Loucy (cell line): ENCODE results near the gene NLRC4.
"Not testable (repeated sequence)": the region's sequence is repeated elsewhere in the genome, so short reads cannot be mapped to it uniquely, and the experiment has no call there.

Experiments
- H2AFZ ChIP-seq: fragments of 200-600 bp; sonication (generic); 2 replicates; pipeline ENCODE4 v1.6.0; 2016; ENCODE audit warnings: antibody characterized with exemption, mild to moderate bottlenecking, low read length, moderate library complexity
- H3F3A ChIP-seq: fragments of 200-600 bp; 2 replicates; pipeline ENCODE4 v1.6.0; 2016; ENCODE audit warnings: antibody characterized with exemption, low read depth, mild to moderate bottlenecking
- H3K27me3 ChIP-seq: fragments of 200-600 bp; sonication (generic); 2 replicates; pipeline ENCODE4 v1.6.1; 2014; ENCODE audit warnings: low read length, mild to moderate bottlenecking; ENCODE audit not compliant: insufficient read depth, poor library complexity, severe bottlenecking
- H3K36me3 ChIP-seq: fragments of 200-600 bp; sonication (generic); 2 replicates; pipeline ENCODE4 v1.6.1; 2016; ENCODE audit warnings: low read length; ENCODE audit not compliant: insufficient read depth
- H3K4me1 ChIP-seq: fragments of 200-600 bp; sonication (generic); 2 replicates; pipeline ENCODE4 v1.5.1; 2014; ENCODE audit warnings: low read length, mild to moderate bottlenecking; ENCODE audit not compliant: insufficient read depth, poor library complexity, severe bottlenecking
- H3K4me2 ChIP-seq: fragments of 200-600 bp; sonication (generic); 2 replicates; pipeline ENCODE4 v1.6.0; 2014; ENCODE audit warnings: antibody characterized with exemption, low read length, low read depth, mild to moderate bottlenecking; ENCODE audit not compliant: poor library complexity, severe bottlenecking
- H3K4me3 ChIP-seq: fragments of 200-600 bp; sonication (generic); 2 replicates; pipeline ENCODE4 v1.5.1; 2014; ENCODE audit warnings: low read length, mild to moderate bottlenecking, mixed read lengths; ENCODE audit not compliant: poor library complexity, severe bottlenecking
- H3K79me2 ChIP-seq: fragments of 200-600 bp; sonication (generic); 2 replicates; pipeline ENCODE4 v1.6.1; 2014; ENCODE audit warnings: low read length; ENCODE audit not compliant: insufficient read depth
- H3K9ac ChIP-seq: fragments of 200-600 bp; sonication (generic); 2 replicates; pipeline ENCODE4 v1.6.0; 2014; ENCODE audit warnings: mild to moderate bottlenecking, low read depth, low read length, moderate library complexity; ENCODE audit not compliant: poor library complexity, severe bottlenecking
- H3K9me2 ChIP-seq: fragments of 200-600 bp; sonication (generic); replicated peaks from 2 replicates; pipeline ENCODE4 v1.6.1; 2016; ENCODE audit warnings: low read depth, low read length, mixed read lengths
- H3K9me3 ChIP-seq: fragments of 200-600 bp; sonication (generic); 2 replicates; pipeline ENCODE4 v1.6.1; 2014; ENCODE audit warnings: mild to moderate bottlenecking, antibody characterized with exemption, low read length, low read depth; ENCODE audit not compliant: insufficient read depth
- H4K20me1 ChIP-seq: fragments of 200-600 bp; sonication (generic); 2 replicates; pipeline ENCODE4 v1.6.0; 2014; ENCODE audit warnings: antibody characterized with exemption, low read length, mild to moderate bottlenecking; ENCODE audit not compliant: insufficient read depth, poor library complexity, severe bottlenecking
- CTCF ChIP-seq: fragments of 200-600 bp; sonication (generic); conservative IDR thresholded peaks from 2 replicates; pipeline ENCODE4 v1.5.1; 2014; ENCODE audit warnings: mild to moderate bottlenecking, antibody characterized with exemption, low read length
- EZH2phosphoT487 ChIP-seq: fragments of 200-600 bp; IDR thresholded peaks from 2 replicates; pipeline ENCODE4 v1.6.1; 2018; ENCODE audit warnings: antibody characterized with exemption, mild to moderate bottlenecking, moderate library complexity, borderline replicate concordance

NLRC4 gene

GRCh38 chr2:32277363-32277673 lies 12.6 kb upstream of the NLRC4 start:
- H4K20me1 ChIP-seq = peaks cover 13% of the 10 kb centered on the region
- H3K79me2 ChIP-seq = peaks cover 44% of the 10 kb centered on the region
- H3K36me3 ChIP-seq = no peaks in the 10 kb centered on the region
- H3K4me3 ChIP-seq = peak overlapping the region; percentile 94
- H3K9me2 ChIP-seq = no peaks in the 10 kb centered on the region
- no peaks in the 10 kb centered on the region for H3K9me3 ChIP-seq
- no peaks in the 10 kb centered on the region for H3F3A ChIP-seq
- H2AFZ ChIP-seq = peak overlapping the region; percentile 93
- peak overlapping the region; percentile 74 for H3K4me2 ChIP-seq
- peak overlapping the region; percentile 92 for H3K9ac ChIP-seq
- no peak for TF ChIP-seq EZH2phosphoT487
- no peak for TF ChIP-seq CTCF
- no peaks in the 10 kb centered on the region for H3K27me3 ChIP-seq
- peaks cover 12% of the 10 kb centered on the region for H3K4me1 ChIP-seq

- not testable (repeated sequence) for H3K9me2 ChIP-seq, H3K9ac ChIP-seq, H3K4me2 ChIP-seq, H3K9me3 ChIP-seq, H3K36me3 ChIP-seq, H3K4me3 ChIP-seq, H3F3A ChIP-seq, H2AFZ ChIP-seq, H3K27me3 ChIP-seq
- Histone ChIP-seq H3K4me1 (peaks cover 12% of the 10 kb centered on the region), H4K20me1 (peaks cover 13% of the 10 kb centered on the region), H3K79me2 (peaks cover 30% of the 10 kb centered on the region)
These were observed 11.1 kb upstream of the NLRC4 start for GRCh38 chr2:32275790-32276189.

- Histone ChIP-seq H2AFZ (no peak overlapping the region), H3K4me2 (no peak overlapping the region), H3K9me3 (no peaks in the 10 kb centered on the region), H3K4me1 (peaks cover 12% of the 10 kb centered on the region), H3K9ac (no peak overlapping the region), H4K20me1 (peaks cover 9% of the 10 kb centered on the region), H3K27me3 (no peaks in the 10 kb centered on the region), H3K79me2 (peaks cover 15% of the 10 kb centered on the region), H3K4me3 (no peak overlapping the region), H3K36me3 (no peaks in the 10 kb centered on the region), H3F3A (no peaks in the 10 kb centered on the region), H3K9me2 (no peaks in the 10 kb centered on the region)
- TF ChIP-seq EZH2phosphoT487 (no peak), CTCF (no peak)
These were observed 9.6 kb upstream of the NLRC4 start for GRCh38 chr2:32274289-32274688.

- TF ChIP-seq CTCF = no peak
- TF ChIP-seq EZH2phosphoT487 = no peak
- no peaks in the 10 kb centered on the region for H4K20me1 ChIP-seq
- no peak overlapping the region for H3K4me3 ChIP-seq
- no peak overlapping the region for H3K9ac ChIP-seq
- H3K4me2 ChIP-seq = no peak overlapping the region
- H3K9me3 ChIP-seq = no peaks in the 10 kb centered on the region
- no peaks in the 10 kb centered on the region for H3F3A ChIP-seq
- no peaks in the 10 kb centered on the region for H3K36me3 ChIP-seq
- H2AFZ ChIP-seq = no peak overlapping the region
- H3K4me1 ChIP-seq = peaks cover 3% of the 10 kb centered on the region
- no peaks in the 10 kb centered on the region for H3K79me2 ChIP-seq
- no peaks in the 10 kb centered on the region for H3K27me3 ChIP-seq
- H3K9me2 ChIP-seq = no peaks in the 10 kb centered on the region
These were observed 7.6 kb upstream of the NLRC4 start for GRCh38 chr2:32272279-32272678.
